Measurements from ENCODE around the gene EIF4A3.

GRCh38 chr17:80182845-80183223 is 35.9 kb upstream of the EIF4A3 start:
- TF ChIP-seq EZH2 (IDR thresholded peaks at IDR 0.05; ENCODE audit: borderline replicate concordance, control insufficient read depth, low read depth, low read length) (no peak), TAF1 (IDR thresholded peaks at IDR 0.05; ENCODE audit: borderline replicate concordance, low read depth, low read length) (no peak), HDAC6 (IDR thresholded peaks at IDR 0.05; ENCODE audit: unreplicated experiment) (no peak), CTCF (IDR thresholded peaks at IDR 0.05 in 2 of 3, conservative IDR thresholded peaks at IDR 0.05 in 1 of 3; ENCODE audit: control insufficient read depth in 2 of 3, extremely low read depth in 1 of 3, insufficient read depth in 1 of 3, low read depth in 3 of 3, low read length in 3 of 3) (no peak)
